HG03565 (cell line): ENCODE data around the gene EFNA4.

ENCODE experiments used
- ATAC-seq: cut with Tn5 transposase; IDR thresholded peaks from one replicate; pipeline ENCODE4 v1.9.1; 2021; ENCODE audit warnings: mild to moderate bottlenecking, moderate library complexity; ENCODE audit not compliant: unreplicated experiment

Gene EFNA4

GRCh38 chr1:155085504-155086127 is 22.1 kb downstream of the EFNA4 start:
- no peak for ATAC-seq

GRCh38 chr1:155086128-155086741 is 22.7 kb downstream of the EFNA4 start:
- ATAC-seq, result no peak

GRCh38 chr1:155086856-155087535 is 23.5 kb downstream of the EFNA4 start:
- no peak for ATAC-seq

- ATAC-seq, result no peak
Measured at GRCh38 chr1:155091071-155092051, 27.8 kb downstream of the EFNA4 start.

GRCh38 chr1:155092131-155092530 is 28.6 kb downstream of the EFNA4 start:
- ATAC-seq, result no peak

GRCh38 chr1:155092641-155093040 is 29.1 kb downstream of the EFNA4 start:
- ATAC-seq, result no peak

- ATAC-seq, result no peak
Measured at GRCh38 chr1:155093911-155094621, 30.5 kb downstream of the EFNA4 start.

- no peak for ATAC-seq
Measured at GRCh38 chr1:155094622-155094948, 31.0 kb downstream of the EFNA4 start.

- ATAC-seq, result no peak
Measured at GRCh38 chr1:155099331-155099730, 35.8 kb downstream of the EFNA4 start.

- ATAC-seq, result no peak
Measured at GRCh38 chr1:155103325-155103724, 39.8 kb downstream of the EFNA4 start.

- no peak for ATAC-seq
Measured at GRCh38 chr1:155104605-155105534, 41.3 kb downstream of the EFNA4 start.

GRCh38 chr1:155105604-155106011 is 42.1 kb downstream of the EFNA4 start:
- ATAC-seq, result no peak

GRCh38 chr1:155106862-155107261 is 43.3 kb downstream of the EFNA4 start:
- no peak for ATAC-seq

- no peak for ATAC-seq
Measured at GRCh38 chr1:155107309-155108264, 44.0 kb downstream of the EFNA4 start.

- no peak for ATAC-seq
Measured at GRCh38 chr1:155108296-155108695, 44.8 kb downstream of the EFNA4 start.

GRCh38 chr1:155110381-155110780 is 46.8 kb downstream of the EFNA4 start:
- no peak for ATAC-seq

GRCh38 chr1:155110826-155111225 is 47.3 kb downstream of the EFNA4 start:
- ATAC-seq, result no peak

GRCh38 chr1:155113450-155113980 is 50.0 kb downstream of the EFNA4 start:
- ATAC-seq, result no peak
